ENCODE data around the gene KCNK10.

Gene KCNK10

DNA sequence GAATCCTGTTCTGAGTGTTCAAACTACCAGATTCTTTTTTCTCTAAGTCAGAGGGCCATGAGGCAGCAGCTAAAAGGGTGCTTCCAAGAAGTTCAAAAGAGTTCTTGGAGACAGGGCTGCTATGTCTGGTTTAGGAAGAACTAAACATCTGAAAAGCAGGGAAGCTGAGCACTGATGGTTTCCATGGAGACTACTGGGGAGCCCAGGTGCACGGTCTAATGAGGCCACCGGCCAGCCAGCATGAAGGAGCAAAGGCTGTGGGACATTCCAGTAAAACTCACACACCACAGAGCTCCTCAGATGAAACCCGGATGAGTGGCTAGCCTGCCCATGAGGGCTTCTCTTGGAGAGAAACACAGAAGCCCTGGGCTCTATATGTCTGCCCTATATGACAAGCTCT, 97.3 kb downstream of the KCNK10 start:
- TF ChIP-seq, protein P1, sequence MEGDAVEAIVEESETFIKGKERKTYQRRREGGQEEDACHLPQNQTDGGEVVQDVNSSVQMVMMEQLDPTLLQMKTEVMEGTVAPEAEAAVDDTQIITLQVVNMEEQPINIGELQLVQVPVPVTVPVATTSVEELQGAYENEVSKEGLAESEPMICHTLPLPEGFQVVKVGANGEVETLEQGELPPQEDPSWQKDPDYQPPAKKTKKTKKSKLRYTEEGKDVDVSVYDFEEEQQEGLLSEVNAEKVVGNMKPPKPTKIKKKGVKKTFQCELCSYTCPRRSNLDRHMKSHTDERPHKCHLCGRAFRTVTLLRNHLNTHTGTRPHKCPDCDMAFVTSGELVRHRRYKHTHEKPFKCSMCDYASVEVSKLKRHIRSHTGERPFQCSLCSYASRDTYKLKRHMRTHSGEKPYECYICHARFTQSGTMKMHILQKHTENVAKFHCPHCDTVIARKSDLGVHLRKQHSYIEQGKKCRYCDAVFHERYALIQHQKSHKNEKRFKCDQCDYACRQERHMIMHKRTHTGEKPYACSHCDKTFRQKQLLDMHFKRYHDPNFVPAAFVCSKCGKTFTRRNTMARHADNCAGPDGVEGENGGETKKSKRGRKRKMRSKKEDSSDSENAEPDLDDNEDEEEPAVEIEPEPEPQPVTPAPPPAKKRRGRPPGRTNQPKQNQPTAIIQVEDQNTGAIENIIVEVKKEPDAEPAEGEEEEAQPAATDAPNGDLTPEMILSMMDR (IDR thresholded peaks at IDR 0.05; ENCODE audit: insufficient read depth, low read length, poor library complexity, severe bottlenecking): no peak
- TF ChIP-seq EZH2phosphoT487 (conservative IDR thresholded peaks at IDR 0.05; ENCODE audit: low read length): no peak
- Histone ChIP-seq H3K36me3 (ENCODE audit: low read length) (no peaks in the 10 kb centered on the region), H4K20me1 (ENCODE audit: low read depth, low read length) (no peaks in the 10 kb centered on the region), H3K9ac (ENCODE audit: low read length) (no peak overlapping the region), H3K9me3 (ENCODE audit: insufficient read depth, low read length) (no peaks in the 10 kb centered on the region), H3K27ac (ENCODE audit: low read depth, low read length) (no peak overlapping the region), H3K4me2 (ENCODE audit: low read depth, low read length, poor library complexity, severe bottlenecking) (no peak overlapping the region), H3K4me3 (ENCODE audit: insufficient read depth, low read length, poor library complexity, severe bottlenecking) (no peak overlapping the region), H3K9me2 (replicated peaks; ENCODE audit: insufficient read depth, low read length) (no peaks in the 10 kb centered on the region), H2AFZ (ENCODE audit: low read depth, low read length, severe bottlenecking) (no peak overlapping the region), H3F3A (ENCODE audit: insufficient read depth) (no peaks in the 10 kb centered on the region), H3K79me2 (ENCODE audit: insufficient read depth, low read length) (no peaks in the 10 kb centered on the region), H3K27me3 (ENCODE audit: low read length) (no peaks in the 10 kb centered on the region)

DNA sequence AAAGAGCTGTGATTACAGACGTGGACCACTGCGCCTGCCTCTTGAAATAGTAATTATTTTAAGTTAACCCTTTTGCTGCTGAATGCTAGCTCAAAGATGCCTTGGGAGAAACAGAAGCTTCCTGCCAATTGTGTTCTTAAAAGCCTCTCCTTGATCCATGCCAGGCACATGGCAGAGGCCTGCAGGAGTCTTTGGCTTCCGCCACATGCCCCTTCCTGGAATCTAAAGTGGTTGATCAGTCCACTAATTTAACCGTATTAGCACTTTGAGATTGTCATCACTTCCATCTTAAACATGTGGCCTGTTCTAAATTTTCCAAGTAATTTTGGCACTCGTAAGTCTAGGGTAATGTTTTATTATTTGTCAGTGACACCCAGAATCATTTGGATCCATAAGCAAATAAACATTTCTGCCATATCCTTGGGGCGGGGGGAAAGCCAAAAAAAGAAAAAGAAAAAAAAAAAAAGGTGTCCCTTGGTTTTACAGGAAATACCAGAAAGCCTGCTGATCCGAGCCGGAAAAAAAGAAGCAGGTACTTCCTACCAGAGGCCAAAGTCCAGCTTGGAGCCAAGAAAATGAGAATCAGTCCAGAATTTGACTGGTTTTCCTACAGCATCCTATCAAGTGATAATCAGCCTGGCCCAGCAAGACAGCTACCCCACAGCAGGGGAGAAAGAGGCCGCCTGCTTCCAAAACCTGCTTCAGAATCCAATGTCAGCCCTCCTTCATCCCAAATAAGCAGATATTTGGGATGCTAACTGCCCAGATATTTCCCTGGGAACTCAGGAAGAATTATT, 104.8 kb downstream of the KCNK10 start:
- Histone ChIP-seq H4K20me1 (ENCODE audit: low read depth, low read length) (no peaks in the 10 kb centered on the region), H3F3A (ENCODE audit: insufficient read depth) (no peaks in the 10 kb centered on the region), H3K9ac (ENCODE audit: low read length) (no peak overlapping the region), H3K4me3 (ENCODE audit: insufficient read depth, low read length, poor library complexity, severe bottlenecking) (no peak overlapping the region), H3K9me3 (ENCODE audit: insufficient read depth, low read length) (no peaks in the 10 kb centered on the region), H3K27me3 (ENCODE audit: low read length) (no peaks in the 10 kb centered on the region), H3K9me2 (replicated peaks; ENCODE audit: insufficient read depth, low read length) (no peaks in the 10 kb centered on the region), H2AFZ (ENCODE audit: low read depth, low read length, severe bottlenecking) (no peak overlapping the region), H3K36me3 (ENCODE audit: low read length) (no peaks in the 10 kb centered on the region), H3K27ac (ENCODE audit: low read depth, low read length) (no peak overlapping the region), H3K79me2 (ENCODE audit: insufficient read depth, low read length) (no peaks in the 10 kb centered on the region), H3K4me2 (ENCODE audit: low read depth, low read length, poor library complexity, severe bottlenecking) (no peak overlapping the region)
- TF ChIP-seq EZH2phosphoT487 (conservative IDR thresholded peaks at IDR 0.05; ENCODE audit: low read length): no peak
- TF ChIP-seq, protein P1 (IDR thresholded peaks at IDR 0.05; ENCODE audit: insufficient read depth, low read length, poor library complexity, severe bottlenecking): no peak

DNA sequence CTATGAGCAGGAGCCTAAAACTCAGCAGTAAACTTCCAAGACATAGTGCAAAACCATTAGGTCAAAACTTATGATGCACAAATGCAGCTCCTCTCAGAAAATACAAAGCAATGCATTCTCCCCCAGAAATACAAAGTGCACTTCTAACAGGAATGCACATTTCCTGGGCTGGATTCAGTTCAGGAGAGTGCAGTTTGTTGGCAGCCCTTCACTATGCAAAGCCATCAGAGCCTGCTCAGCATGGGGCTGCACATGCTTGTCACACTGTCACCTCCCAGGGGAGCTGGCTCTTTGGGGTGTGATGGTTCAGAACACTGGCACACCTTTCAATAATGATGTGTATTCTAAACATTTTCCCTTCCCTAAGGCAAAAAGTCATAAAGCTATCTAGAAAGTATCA, 110.4 kb downstream of the KCNK10 start:
- Histone ChIP-seq H3K4me3 (ENCODE audit: insufficient read depth, low read length, poor library complexity, severe bottlenecking) (no peak overlapping the region), H3K36me3 (ENCODE audit: low read length) (no peaks in the 10 kb centered on the region), H3K9me3 (ENCODE audit: insufficient read depth, low read length) (no peaks in the 10 kb centered on the region), H3K27me3 (ENCODE audit: low read length) (no peaks in the 10 kb centered on the region), H3K27ac (ENCODE audit: low read depth, low read length) (no peak overlapping the region), H3K79me2 (ENCODE audit: insufficient read depth, low read length) (no peaks in the 10 kb centered on the region), H3K9me2 (replicated peaks; ENCODE audit: insufficient read depth, low read length) (no peaks in the 10 kb centered on the region), H4K20me1 (ENCODE audit: low read depth, low read length) (no peaks in the 10 kb centered on the region), H3K9ac (ENCODE audit: low read length) (no peak overlapping the region), H3F3A (ENCODE audit: insufficient read depth) (no peaks in the 10 kb centered on the region), H3K4me2 (ENCODE audit: low read depth, low read length, poor library complexity, severe bottlenecking) (no peak overlapping the region), H2AFZ (ENCODE audit: low read depth, low read length, severe bottlenecking) (no peak overlapping the region)
- no peak for TF ChIP-seq EZH2phosphoT487 (conservative IDR thresholded peaks at IDR 0.05; ENCODE audit: low read length)
- TF ChIP-seq, protein P1 (IDR thresholded peaks at IDR 0.05; ENCODE audit: insufficient read depth, low read length, poor library complexity, severe bottlenecking): no peak
